22Rv1 (cell line): ENCODE measurements around the gene SPINT2.

Experiments used
- H3K27ac ChIP-seq: fragments of 450-650 bp; 2 replicates; pipeline ENCODE4 v1.5.1; 2017
- ZFX ChIP-seq: fragments of 450-650 bp; IDR thresholded peaks from 2 replicates; pipeline ENCODE4 v1.6.1; 2017; ENCODE audit warnings: antibody characterized with exemption, borderline replicate concordance
- TF ChIP-seq, protein P1 (sequence below): fragments of 450-650 bp; IDR thresholded peaks from 2 replicates; pipeline ENCODE4 v1.5.1; 2017; ENCODE audit warnings: mild to moderate bottlenecking

Gene SPINT2

DNA sequence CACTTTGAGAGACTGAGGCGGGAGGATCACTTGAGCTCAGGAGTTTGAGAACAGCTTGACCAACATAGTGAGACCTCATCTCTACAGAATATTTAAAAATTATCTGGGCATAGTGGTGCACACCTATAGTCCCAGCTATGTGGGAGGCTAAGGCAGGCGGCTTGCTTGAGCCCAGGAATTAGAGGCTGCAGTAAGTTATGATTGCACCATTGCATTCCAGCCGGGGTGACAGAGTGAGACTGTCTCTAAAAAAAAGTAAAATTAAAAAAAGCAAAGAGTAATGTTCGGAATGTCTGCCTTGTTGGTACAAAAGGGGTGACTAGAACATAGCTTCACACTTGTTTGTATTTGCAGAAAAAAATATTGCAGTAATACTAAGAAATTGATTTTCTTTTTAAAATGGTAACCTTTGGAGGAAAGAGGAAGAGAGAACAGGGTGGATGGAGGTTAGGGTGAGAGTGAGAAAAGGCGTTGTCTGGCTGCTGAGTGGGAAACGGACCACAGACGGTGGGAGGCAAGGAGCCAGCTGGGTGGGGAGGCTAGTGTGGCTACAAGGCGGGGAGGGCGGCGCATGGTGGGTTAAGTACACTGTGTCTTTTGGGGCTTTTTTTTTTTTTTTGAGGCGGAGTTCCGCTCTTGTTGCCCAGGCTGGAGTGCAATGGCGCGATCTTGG, 18.4 kb upstream of the SPINT2 start:
- TF ChIP-seq ZFX = no peak
- TF ChIP-seq, protein P1, sequence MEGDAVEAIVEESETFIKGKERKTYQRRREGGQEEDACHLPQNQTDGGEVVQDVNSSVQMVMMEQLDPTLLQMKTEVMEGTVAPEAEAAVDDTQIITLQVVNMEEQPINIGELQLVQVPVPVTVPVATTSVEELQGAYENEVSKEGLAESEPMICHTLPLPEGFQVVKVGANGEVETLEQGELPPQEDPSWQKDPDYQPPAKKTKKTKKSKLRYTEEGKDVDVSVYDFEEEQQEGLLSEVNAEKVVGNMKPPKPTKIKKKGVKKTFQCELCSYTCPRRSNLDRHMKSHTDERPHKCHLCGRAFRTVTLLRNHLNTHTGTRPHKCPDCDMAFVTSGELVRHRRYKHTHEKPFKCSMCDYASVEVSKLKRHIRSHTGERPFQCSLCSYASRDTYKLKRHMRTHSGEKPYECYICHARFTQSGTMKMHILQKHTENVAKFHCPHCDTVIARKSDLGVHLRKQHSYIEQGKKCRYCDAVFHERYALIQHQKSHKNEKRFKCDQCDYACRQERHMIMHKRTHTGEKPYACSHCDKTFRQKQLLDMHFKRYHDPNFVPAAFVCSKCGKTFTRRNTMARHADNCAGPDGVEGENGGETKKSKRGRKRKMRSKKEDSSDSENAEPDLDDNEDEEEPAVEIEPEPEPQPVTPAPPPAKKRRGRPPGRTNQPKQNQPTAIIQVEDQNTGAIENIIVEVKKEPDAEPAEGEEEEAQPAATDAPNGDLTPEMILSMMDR = no peak
- no peak overlapping the region for H3K27ac ChIP-seq

GRCh38 chr19:38247126-38247525, 17.2 kb upstream of the SPINT2 start:
- TF ChIP-seq, protein P1 = no peak
- no peak overlapping the region for H3K27ac ChIP-seq

DNA sequence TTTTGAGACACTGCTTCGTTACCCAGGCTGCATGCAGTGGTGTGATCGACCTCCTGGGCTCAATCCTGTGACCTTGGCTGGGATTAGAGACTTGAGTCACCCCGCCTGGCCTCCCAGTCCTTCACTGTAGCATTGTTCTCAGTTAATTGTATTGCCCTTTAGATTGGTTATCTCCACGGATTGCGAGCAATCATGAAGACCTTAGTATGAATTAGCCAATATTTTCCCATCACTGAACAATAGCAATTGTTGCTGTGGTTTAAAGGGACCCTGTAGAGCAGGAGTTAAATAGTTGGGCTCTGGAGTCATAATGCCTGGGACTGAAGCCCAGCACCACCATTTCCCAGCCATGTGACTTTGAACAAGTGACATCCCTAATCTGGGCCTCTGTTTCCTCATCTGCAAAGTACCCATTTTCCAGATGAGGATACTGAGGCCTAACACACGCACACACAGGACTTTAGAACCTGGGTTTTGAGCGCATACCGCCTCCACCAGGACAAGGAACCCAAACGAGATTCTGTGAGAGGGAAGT, 16.6 kb upstream of the SPINT2 start:
- TF ChIP-seq, protein P1 = no peak
- no peak for TF ChIP-seq ZFX
- no peak overlapping the region for H3K27ac ChIP-seq

DNA sequence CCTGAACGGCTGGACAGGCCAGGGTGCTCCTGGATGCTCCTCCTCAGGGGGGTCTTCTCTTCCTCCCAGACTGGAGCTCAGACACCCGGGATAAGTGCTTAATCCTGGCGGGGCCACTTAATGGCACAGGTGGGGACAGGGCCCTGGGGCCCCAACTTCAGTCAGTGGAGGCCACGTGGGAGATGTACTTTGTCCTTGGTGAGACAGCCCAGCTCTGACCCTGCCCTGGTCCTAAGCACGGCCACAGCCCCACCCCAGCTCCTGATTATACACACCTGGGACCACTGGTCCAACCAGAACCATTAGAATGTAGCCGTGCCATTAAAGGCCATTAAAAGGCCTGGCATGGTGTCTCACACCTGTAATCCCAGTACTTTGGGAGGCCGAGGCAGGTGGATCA, 16.0 kb upstream of the SPINT2 start:
- TF ChIP-seq, protein P1 = no peak
- TF ChIP-seq ZFX = no peak
- H3K27ac ChIP-seq = no peak overlapping the region

- H3K27ac ChIP-seq = no peak overlapping the region
- TF ChIP-seq ZFX = no peak
- TF ChIP-seq, protein P1 = no peak
Measured at GRCh38 chr19:38250428-38250820, 13.9 kb upstream of the SPINT2 start.

DNA sequence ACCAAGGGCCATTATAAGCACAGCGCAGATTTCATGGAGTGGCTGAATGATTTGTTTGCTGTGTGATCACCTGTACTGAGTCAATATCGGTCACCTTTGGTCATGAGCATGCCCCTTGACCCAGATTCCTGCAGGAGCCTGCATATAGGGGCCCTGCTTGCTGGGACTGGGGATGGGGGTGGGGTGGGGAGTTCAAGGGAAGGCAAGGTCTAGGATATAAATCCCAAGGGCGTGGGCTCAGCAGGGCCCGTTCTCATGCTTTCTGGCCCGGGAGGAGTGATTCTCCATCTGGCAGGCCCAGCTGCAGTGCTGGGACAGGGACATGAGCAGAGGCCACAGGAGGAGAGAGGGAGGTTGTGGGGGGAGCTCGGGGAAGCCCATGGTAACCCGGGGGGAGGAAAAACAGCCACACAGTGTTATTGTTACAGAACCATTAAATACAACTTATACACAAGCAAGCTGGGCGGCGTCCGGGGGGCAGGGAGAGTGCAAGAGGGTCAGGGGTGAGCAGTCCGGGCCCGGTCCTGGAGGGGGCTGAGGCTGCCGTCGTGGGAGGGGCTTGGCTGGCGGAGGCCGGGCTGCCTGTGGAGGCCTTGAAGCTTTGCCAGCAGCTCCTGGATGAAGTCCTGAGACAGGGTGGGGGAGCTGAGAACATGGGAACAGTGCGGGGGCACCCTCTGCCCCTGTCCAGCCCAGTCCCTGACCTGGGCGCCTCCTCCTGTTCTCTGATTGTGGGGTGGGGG, 13.4 kb upstream of the SPINT2 start:
- TF ChIP-seq, protein P1 = no peak
- no peak for TF ChIP-seq ZFX
- H3K27ac ChIP-seq = no peak overlapping the region

DNA sequence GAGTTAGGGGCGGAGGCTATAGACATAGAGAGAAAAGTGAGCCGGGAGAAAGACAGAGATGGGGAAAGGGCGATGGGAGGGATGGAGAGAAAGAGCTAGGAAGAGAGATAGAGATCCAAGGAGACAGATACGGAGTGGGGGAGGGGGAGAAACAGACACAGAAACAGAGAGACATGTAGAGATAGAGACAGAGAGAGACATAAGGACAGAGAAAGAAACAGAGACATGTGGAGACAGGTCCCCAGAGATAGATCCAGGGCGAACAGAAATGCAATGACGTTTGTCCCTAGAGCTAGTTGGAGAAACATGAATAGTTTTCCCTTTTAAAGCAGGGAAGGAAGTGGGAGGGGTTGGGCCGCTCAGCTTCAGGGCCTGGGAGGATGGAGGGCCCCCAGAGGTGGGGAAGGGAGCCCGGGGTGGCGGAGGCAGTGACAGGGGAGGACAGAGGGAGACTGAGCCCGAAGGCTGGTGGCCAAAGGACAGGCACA, 12.8 kb upstream of the SPINT2 start:
- TF ChIP-seq ZFX = no peak
- TF ChIP-seq, protein P1 = no peak
- H3K27ac ChIP-seq = no peak overlapping the region
